Measurements from ENCODE around the gene GMEB2.
A peak's percentile ranks its signal among the peaks of the same experiment; 100 is the strongest.
"Not testable (repeated sequence)": the region's sequence is repeated elsewhere in the genome, so short reads cannot be mapped to it uniquely, and the experiment has no call there.

Gene GMEB2, protein sequence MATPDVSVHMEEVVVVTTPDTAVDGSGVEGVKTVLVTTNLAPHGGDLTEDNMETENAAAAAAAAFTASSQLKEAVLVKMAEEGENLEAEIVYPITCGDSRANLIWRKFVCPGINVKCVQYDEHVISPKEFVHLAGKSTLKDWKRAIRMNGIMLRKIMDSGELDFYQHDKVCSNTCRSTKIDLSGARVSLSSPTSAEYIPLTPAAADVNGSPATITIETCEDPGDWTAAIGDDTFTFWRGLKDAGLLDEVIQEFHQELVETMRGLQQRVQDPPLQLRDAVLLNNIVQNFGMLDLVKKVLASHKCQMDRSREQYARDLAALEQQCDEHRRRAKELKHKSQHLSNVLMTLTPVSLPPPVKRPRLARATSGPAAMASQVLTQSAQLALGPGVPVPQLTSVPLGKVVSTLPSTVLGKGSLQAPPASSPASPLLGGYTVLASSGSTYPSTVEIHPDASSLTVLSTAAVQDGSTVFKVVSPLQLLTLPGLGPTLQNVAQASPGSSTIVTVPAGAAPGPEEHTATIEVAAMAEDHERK

GRCh38 chr20:63626424-63627128, at the start of gene GMEB2:
Gene GMEB2 (minus strand): TSS chr20:63627101. CDS start chr20:63619397, 7,704 bp downstream.
- H3K9me3 ChIP-seq (ENCODE audit: low read depth, low read length) = no peaks in the 10 kb centered on the region
- peak within 1 kb of the TSS; percentile 95 for H3K27ac ChIP-seq
- peak within 1 kb of the TSS; percentile 91 for H3K9ac ChIP-seq (ENCODE audit: insufficient read length)
- DNase-seq (ENCODE audit: low read depth, low spot score) = no peak
- peak within 1 kb of the TSS; percentile 98 for H3K4me3 ChIP-seq
- no peaks in the 10 kb centered on the region for H3K36me3 ChIP-seq (ENCODE audit: insufficient read depth, low read length)
- TF ChIP-seq FOXP2 (optimal IDR thresholded peaks at IDR 0.05; ENCODE audit: control extremely low read depth, extremely low read length, insufficient read depth) = no peak
- peak; percentile 22; the same call in 1 of the 2 replicates for TF ChIP-seq POLR2AphosphoS5 (IDR thresholded peaks at IDR 0.05; ENCODE audit: borderline replicate concordance, low read depth, low read length)
- TF ChIP-seq EZH2 (IDR thresholded peaks at IDR 0.05) = no peak

DNA sequence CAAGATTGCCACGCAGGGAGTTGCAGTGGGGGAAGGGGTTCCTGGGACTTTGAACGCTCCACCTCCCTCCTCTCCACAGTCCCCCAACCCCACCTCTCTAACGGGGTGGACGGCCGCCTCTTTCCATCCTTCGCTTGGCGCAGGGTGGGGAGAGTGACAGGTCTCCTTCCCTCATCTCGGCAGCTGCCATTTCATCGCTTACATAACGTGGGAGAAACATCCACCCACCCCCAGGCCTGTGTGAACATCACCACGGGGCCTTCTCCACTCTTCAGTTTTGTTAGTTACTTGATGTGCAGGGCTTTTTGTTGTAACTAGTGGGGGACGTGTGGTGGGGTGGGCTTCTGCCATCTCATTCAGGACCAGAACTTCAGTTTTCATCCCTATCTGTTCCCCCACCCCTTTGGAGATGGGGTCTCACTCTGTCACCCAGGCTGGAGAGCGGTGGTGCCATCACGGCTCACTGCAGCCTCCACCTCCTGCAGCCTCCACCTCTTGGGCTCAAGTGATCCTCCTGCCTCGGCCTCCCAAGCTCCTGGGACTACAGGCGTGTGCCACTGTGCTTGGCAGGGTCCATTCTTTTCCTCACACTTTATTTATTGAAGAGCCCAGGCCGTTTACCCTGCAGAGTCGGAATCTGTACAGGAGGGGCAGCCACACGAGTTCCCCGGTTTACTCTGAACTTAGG, 48.9 kb upstream of the GMEB2 start:
- H3K36me3 ChIP-seq (ENCODE audit: insufficient read depth, low read length) = peaks cover 8% of the 10 kb centered on the region; the same call in 1 of the 2 replicates
- TF ChIP-seq EZH2 (IDR thresholded peaks at IDR 0.05) (no peak), FOXP2 (optimal IDR thresholded peaks at IDR 0.05; ENCODE audit: control extremely low read depth, extremely low read length, insufficient read depth) (no peak), POLR2AphosphoS5 (IDR thresholded peaks at IDR 0.05; ENCODE audit: borderline replicate concordance, low read depth, low read length) (no peak)
- no peak for DNase-seq (ENCODE audit: low read depth, low spot score)
- H3K9me3 ChIP-seq (ENCODE audit: low read depth, low read length) = no peaks in the 10 kb centered on the region
- no peak overlapping the region for H3K4me3 ChIP-seq
- no peak overlapping the region for H3K27ac ChIP-seq
- H3K9ac ChIP-seq (ENCODE audit: insufficient read length) = no peak overlapping the region

DNA sequence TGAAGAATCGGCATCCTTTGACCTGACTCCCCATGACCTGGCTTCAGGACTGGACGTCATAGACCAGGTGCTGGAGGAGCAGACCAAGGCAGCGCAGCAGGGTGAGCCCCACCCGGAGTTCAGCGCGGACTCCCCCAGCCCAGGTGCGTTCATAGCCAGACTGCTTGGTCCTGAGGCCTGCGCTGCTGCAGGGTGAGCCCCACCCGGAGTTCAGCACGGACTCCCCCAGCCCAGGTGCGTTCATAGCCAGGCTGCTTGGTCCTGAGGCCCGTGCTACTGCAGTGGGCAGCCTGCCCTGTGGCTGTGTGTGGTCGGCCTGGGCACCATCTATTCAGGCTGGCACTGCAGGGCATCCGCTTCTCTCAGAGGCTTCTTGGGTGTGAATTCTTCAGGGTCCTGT, 47.0 kb upstream of the GMEB2 start:
- Histone ChIP-seq H3K4me3 (no peak overlapping the region), H3K9me3 (ENCODE audit: low read depth, low read length) (no peaks in the 10 kb centered on the region), H3K27ac (no peak overlapping the region), H3K36me3 (ENCODE audit: insufficient read depth, low read length) (peaks cover 8% of the 10 kb centered on the region; the same call in 1 of the 2 replicates), H3K9ac (ENCODE audit: insufficient read length) (no peak overlapping the region)
- TF ChIP-seq POLR2AphosphoS5 (IDR thresholded peaks at IDR 0.05; ENCODE audit: borderline replicate concordance, low read depth, low read length) (no peak), FOXP2 (optimal IDR thresholded peaks at IDR 0.05; ENCODE audit: control extremely low read depth, extremely low read length, insufficient read depth) (no peak), EZH2 (IDR thresholded peaks at IDR 0.05) (no peak)
- DNase-seq (ENCODE audit: low read depth, low spot score) = no peak

GRCh38 chr20:63672666-63673065, 45.8 kb upstream of the GMEB2 start:
- no peak overlapping the region for H3K9ac ChIP-seq (ENCODE audit: insufficient read length)
- DNase-seq (ENCODE audit: low read depth, low spot score) = no peak
- no peak overlapping the region for H3K4me3 ChIP-seq
- TF ChIP-seq POLR2AphosphoS5 (IDR thresholded peaks at IDR 0.05; ENCODE audit: borderline replicate concordance, low read depth, low read length) (no peak), EZH2 (IDR thresholded peaks at IDR 0.05) (no peak), FOXP2 (optimal IDR thresholded peaks at IDR 0.05; ENCODE audit: control extremely low read depth, extremely low read length, insufficient read depth) (no peak)
- no peaks in the 10 kb centered on the region for H3K9me3 ChIP-seq (ENCODE audit: low read depth, low read length)
- H3K36me3 ChIP-seq (ENCODE audit: insufficient read depth, low read length) = peaks cover 20% of the 10 kb centered on the region; the same call in 1 of the 2 replicates
- H3K27ac ChIP-seq = no peak overlapping the region

DNA sequence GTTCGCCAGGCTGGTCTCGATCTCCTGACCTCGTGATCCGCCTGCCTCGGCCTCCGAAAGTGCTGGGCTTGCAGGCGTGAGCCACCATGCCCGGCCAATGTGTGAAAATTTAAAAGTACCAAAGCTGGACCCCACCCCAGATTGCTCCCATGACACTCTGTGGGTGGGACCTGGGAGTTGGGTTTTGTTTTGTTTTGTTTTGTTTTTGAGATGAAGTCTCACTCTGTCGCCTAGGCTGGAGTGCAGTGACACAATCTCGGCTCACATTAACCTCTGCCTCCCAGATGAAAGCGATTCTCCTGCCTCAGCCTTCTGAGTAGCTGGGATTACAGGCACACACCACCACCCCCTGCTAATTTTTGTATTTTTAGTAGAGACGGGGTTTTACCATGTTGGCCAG, 44.8 kb upstream of the GMEB2 start:
- peaks cover 28% of the 10 kb centered on the region for H3K36me3 ChIP-seq (ENCODE audit: insufficient read depth, low read length)
- H3K4me3 ChIP-seq; DNase-seq (ENCODE audit: low read depth, low spot score); H3K9ac ChIP-seq (ENCODE audit: insufficient read length); H3K27ac ChIP-seq; H3K9me3 ChIP-seq (ENCODE audit: low read depth, low read length): not testable (repeated sequence)

- H3K9ac ChIP-seq (ENCODE audit: insufficient read length) = no peak overlapping the region
- TF ChIP-seq POLR2AphosphoS5 (IDR thresholded peaks at IDR 0.05; ENCODE audit: borderline replicate concordance, low read depth, low read length) = no peak
- DNase-seq (ENCODE audit: low read depth, low spot score) = no peak
- H3K4me3 ChIP-seq = no peak overlapping the region
- no peak overlapping the region for H3K27ac ChIP-seq
- H3K36me3 ChIP-seq (ENCODE audit: insufficient read depth, low read length) = peaks cover 29% of the 10 kb centered on the region
- no peaks in the 10 kb centered on the region for H3K9me3 ChIP-seq (ENCODE audit: low read depth, low read length)
Observed at GRCh38 chr20:63668351-63668750, 41.5 kb upstream of the GMEB2 start.

DNA sequence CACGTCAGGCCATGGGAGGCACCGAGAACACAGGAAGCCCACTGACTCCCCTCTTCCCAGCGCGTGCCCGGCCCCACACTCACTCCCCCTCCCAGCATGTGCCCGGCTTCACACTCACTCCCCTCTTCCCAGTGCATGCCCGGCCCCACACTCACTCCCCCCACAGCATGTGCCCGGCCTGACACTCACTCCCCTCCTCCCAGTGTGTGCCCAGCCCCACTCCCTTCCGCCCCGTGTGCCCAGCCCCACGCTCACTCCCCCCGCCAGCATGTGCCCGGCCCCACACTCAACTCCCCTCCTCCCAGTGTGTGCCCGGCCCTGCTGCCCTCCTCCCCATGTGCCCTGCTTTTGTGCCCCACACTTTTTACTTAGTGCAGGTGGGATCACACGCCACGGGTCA, 41.0 kb upstream of the GMEB2 start:
- H3K9ac ChIP-seq (ENCODE audit: insufficient read length) = no peak overlapping the region
- TF ChIP-seq EZH2 (IDR thresholded peaks at IDR 0.05) (no peak), FOXP2 (optimal IDR thresholded peaks at IDR 0.05; ENCODE audit: control extremely low read depth, extremely low read length, insufficient read depth) (no peak), POLR2AphosphoS5 (IDR thresholded peaks at IDR 0.05; ENCODE audit: borderline replicate concordance, low read depth, low read length) (no peak)
- no peak overlapping the region for H3K4me3 ChIP-seq
- no peak overlapping the region for H3K27ac ChIP-seq
- no peaks in the 10 kb centered on the region for H3K9me3 ChIP-seq (ENCODE audit: low read depth, low read length)
- DNase-seq (ENCODE audit: low read depth, low spot score) = no peak
- peaks cover 31% of the 10 kb centered on the region for H3K36me3 ChIP-seq (ENCODE audit: insufficient read depth, low read length)

DNA sequence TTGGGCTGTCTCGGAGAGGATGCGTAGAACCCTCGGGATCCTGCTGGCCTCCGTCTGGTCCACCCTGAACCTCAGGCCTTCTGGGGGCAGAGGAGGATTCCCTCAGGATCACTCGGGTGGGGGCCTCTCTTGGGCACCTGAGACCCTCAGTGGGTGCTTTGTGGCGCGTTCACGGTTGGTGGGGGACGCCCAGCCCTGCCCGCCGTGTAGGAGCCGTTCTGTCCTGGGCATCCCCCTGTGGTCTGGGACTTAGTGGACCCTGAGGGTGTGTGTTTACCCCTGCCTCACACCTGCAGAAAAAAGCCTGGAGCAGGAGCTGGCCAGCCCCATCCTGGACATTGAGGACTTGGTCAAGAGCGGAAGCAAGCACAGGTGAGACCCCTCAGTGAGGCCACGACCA, 38.8 kb upstream of the GMEB2 start:
- no peak overlapping the region for H3K27ac ChIP-seq
- TF ChIP-seq FOXP2 (optimal IDR thresholded peaks at IDR 0.05; ENCODE audit: control extremely low read depth, extremely low read length, insufficient read depth) (no peak), EZH2 (IDR thresholded peaks at IDR 0.05) (no peak), POLR2AphosphoS5 (IDR thresholded peaks at IDR 0.05; ENCODE audit: borderline replicate concordance, low read depth, low read length) (no peak)
- no peak overlapping the region for H3K9ac ChIP-seq (ENCODE audit: insufficient read length)
- H3K9me3 ChIP-seq (ENCODE audit: low read depth, low read length) = no peaks in the 10 kb centered on the region
- H3K4me3 ChIP-seq = no peak overlapping the region
- H3K36me3 ChIP-seq (ENCODE audit: insufficient read depth, low read length) = peaks cover 42% of the 10 kb centered on the region
- DNase-seq (ENCODE audit: low read depth, low spot score) = no peak

Measured in SK-N-MC (cell line).